ENCODE results near the gene COL8A1.

DNA sequence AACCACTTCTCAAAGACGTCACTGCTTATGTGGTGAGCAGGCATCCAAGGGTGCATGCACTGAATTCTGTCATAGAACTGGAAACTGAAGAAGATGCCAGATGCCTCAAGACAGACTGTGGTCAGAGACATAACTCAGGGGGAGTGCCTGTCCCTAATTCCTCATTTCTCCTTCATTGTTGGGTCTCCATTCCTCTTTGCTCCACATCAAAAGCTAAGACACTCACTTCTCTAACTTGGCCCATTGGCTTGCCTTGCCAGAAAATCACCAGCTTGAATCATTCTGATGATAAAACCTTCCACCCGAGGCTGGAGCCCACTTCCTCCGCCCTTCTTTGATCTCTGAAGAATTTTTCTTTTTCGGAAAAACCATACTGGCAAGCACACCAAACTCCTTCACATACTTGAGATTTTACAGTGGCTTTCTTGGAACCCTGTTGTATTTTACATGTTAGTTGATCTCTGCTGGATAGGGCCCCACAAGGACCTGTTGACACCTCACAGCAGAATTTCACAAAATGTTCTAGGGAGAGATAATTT is 69.9 kb downstream of the COL8A1 start:
- TF ChIP-seq, protein P1, sequence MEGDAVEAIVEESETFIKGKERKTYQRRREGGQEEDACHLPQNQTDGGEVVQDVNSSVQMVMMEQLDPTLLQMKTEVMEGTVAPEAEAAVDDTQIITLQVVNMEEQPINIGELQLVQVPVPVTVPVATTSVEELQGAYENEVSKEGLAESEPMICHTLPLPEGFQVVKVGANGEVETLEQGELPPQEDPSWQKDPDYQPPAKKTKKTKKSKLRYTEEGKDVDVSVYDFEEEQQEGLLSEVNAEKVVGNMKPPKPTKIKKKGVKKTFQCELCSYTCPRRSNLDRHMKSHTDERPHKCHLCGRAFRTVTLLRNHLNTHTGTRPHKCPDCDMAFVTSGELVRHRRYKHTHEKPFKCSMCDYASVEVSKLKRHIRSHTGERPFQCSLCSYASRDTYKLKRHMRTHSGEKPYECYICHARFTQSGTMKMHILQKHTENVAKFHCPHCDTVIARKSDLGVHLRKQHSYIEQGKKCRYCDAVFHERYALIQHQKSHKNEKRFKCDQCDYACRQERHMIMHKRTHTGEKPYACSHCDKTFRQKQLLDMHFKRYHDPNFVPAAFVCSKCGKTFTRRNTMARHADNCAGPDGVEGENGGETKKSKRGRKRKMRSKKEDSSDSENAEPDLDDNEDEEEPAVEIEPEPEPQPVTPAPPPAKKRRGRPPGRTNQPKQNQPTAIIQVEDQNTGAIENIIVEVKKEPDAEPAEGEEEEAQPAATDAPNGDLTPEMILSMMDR (IDR thresholded peaks at IDR 0.05) = no peak
- TF ChIP-seq POLR2A (IDR thresholded peaks at IDR 0.05) = no peak
